GM18517 (cell line): ENCODE data around the gene TLN1.

Source experiments
- ATAC-seq: cut with Tn5 transposase; IDR thresholded peaks from one replicate; pipeline ENCODE4 v1.9.1; 2021; ENCODE audit warnings: mild to moderate bottlenecking, moderate library complexity; ENCODE audit not compliant: unreplicated experiment

Gene TLN1

GRCh38 chr9:35650341-35651158, 81.4 kb downstream of the TLN1 start, which contains the start of gene SIT1:
Gene SIT1, minus strand, starts transcription at chr9:35650931. Its CDS starts 78 bp downstream, at chr9:35650853.
- no peak for ATAC-seq

- no peak for ATAC-seq
Measured at GRCh38 chr9:35649431-35650340, 82.3 kb downstream of the TLN1 start.
